Measurements from ENCODE around the gene GPM6B. TPM values are rescaled to one million over a fixed set of nuclear protein-coding genes. Genes with fewer than 3 reads are reported as not detected.

The GPM6B gene
- total RNA-seq, 2 experiments from 2014 or later = not detected

DNA sequence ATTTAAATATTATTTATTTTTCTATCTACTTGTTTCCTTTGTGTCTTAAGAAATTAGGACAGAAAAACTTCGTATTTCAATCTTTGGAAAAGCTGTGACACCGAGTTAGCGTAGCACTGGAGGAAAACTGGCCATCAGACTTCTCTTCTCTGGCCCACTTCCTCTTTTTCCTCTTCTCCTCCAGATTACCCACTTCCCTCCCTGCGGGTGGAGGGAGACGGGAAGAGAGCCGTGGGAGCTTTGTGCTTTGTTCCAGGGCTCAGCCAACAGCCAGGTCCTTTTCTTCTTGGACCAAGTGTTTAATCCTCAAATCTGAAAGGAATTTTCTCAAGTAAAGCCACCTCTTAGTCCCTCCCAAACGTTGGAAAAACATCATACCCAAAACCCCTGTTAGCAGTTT is 52.6 kb downstream of the GPM6B start:
- H3K27ac Mint-ChIP-seq = no peak overlapping the region
- TF ChIP-seq, protein P1, sequence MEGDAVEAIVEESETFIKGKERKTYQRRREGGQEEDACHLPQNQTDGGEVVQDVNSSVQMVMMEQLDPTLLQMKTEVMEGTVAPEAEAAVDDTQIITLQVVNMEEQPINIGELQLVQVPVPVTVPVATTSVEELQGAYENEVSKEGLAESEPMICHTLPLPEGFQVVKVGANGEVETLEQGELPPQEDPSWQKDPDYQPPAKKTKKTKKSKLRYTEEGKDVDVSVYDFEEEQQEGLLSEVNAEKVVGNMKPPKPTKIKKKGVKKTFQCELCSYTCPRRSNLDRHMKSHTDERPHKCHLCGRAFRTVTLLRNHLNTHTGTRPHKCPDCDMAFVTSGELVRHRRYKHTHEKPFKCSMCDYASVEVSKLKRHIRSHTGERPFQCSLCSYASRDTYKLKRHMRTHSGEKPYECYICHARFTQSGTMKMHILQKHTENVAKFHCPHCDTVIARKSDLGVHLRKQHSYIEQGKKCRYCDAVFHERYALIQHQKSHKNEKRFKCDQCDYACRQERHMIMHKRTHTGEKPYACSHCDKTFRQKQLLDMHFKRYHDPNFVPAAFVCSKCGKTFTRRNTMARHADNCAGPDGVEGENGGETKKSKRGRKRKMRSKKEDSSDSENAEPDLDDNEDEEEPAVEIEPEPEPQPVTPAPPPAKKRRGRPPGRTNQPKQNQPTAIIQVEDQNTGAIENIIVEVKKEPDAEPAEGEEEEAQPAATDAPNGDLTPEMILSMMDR (IDR thresholded peaks at IDR 0.05) = no peak
- no peaks in the 10 kb centered on the region for H3K9me3 Mint-ChIP-seq
- no peak overlapping the region for H3K4me3 Mint-ChIP-seq
- DNase-seq (no peak), ATAC-seq (no peak)
- intact Hi-C loops (cut with micrococcal nuclease) = no loop called here
- ChIA-PET CTCF (no interaction called here), POLR2A (no interaction called here)
- no peaks in the 10 kb centered on the region for H3K27me3 Mint-ChIP-seq
- H3K36me3 Mint-ChIP-seq (ENCODE audit: low read depth) = peaks cover 15% of the 10 kb centered on the region
- H3K4me1 Mint-ChIP-seq (ENCODE audit: low read depth) = peaks cover 2% of the 10 kb centered on the region

DNA sequence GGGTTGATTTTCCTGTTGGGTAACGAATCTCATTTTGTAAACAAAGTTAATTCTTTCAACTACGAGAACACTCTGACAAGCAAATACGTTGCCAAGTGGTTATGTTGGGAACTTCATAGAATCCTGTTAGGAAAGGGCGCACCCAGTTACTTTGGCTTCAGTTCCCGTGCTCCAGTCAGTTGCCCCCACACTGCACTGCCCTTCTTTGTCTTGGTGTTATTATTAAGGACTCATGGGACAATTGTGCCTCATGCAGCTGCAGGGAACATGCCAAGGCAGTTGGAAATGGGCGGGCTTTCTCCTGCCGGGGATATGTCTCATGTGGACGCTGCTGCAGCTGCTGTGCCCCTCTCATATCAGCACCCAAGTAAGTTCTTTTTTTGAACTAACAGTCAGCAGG is 53.4 kb downstream of the GPM6B start:
- Mint-ChIP-seq H3K27me3 (no peaks in the 10 kb centered on the region), H3K36me3 (ENCODE audit: low read depth) (peaks cover 17% of the 10 kb centered on the region)
- intact Hi-C loops (cut with micrococcal nuclease) = no loop called here

DNA sequence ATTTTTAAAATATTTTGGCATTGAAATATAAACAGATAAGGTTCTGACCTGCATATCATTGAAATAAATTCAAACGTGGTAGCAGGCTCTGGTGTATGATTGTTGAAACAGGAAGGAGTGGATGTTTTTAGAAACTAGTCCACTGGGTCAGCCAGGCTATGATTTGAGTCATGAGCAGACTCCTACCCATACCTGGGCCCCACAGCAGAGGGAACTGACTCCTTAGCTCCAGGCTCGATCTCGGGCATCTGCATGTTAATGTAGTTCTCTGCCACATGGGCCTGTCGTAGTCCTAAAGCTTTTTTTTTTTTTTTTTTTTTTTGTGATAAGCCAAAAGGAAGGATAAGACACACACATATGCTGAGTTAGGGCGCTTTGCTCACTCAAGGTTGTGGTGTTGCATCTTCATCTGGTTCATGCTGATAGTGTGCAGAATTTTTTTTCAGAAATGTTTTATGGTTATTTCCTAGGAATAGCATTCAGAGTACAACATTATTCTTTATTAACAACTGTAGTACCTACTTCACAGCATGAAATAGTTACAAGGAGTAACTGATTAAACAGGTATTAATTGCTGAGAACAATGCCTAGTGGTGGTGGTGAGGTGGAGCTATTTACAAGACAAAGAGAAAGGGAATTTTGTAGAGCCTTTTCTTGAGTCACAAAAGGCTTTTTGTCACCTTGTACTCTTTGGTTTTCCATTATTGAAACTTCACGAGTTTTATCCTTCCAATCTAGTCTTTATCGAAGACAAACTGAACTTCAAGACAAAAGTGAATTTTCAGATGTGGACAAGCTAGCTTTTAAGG is 55.1 kb downstream of the GPM6B start:
- CTCF ChIA-PET = interaction anchor here (1.4 to 1.8 kb wide), 2 partner anchors 11 to 270 kb away, joined by 4 to 5 read pairs; no protein-coding TSS in a partner anchor
- Mint-ChIP-seq H3K27me3 (no peaks in the 10 kb centered on the region), H3K9me3 (no peaks in the 10 kb centered on the region), H3K4me3 (no peak overlapping the region), H3K4me1 (ENCODE audit: low read depth) (peaks cover 2% of the 10 kb centered on the region), H3K36me3 (ENCODE audit: low read depth) (peaks cover 25% of the 10 kb centered on the region), H3K27ac (no peak overlapping the region)
- intact Hi-C loops (cut with micrococcal nuclease) = no loop called here
- DNase-seq (no peak), ATAC-seq (no peak)
- TF ChIP-seq, protein P1 (IDR thresholded peaks at IDR 0.05) = no peak
- POLR2A ChIA-PET = no interaction called here

More for the DNA sequence above, 53.4 kb downstream of the GPM6B start:
- DNase-seq (no peak), ATAC-seq (no peak)
- peaks cover 2% of the 10 kb centered on the region for H3K4me1 Mint-ChIP-seq (ENCODE audit: low read depth)
- ChIA-PET POLR2A (no interaction called here), CTCF (interaction anchor here (1.8 kb wide), 1 partner anchor 13 kb away, joined by 4 read pairs; no protein-coding TSS in a partner anchor)
- TF ChIP-seq, protein P1 (IDR thresholded peaks at IDR 0.05) = no peak
- no peak overlapping the region for H3K27ac Mint-ChIP-seq
- H3K4me3 Mint-ChIP-seq = no peak overlapping the region
- H3K9me3 Mint-ChIP-seq = no peaks in the 10 kb centered on the region

DNA sequence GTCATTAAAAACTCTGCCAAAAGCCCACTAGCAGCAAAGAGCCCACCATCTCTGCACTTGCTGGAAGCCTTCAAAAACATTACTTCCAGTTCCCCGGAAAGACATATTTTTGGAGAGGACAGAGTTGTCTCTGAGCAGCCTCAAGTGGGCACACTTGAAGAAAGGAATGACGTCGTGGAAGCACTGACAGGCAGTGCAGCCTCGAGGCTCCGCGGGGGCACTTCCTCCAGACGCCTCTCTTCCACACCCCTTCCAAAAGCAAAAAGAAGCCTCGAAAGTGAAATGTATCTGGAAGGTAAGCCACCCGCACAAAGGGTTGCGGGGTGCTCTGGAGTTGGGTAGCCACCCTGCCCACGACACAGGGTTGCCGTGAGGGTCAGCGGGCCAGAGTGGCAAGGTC is 56.5 kb downstream of the GPM6B start:
- TF ChIP-seq, protein P1 (IDR thresholded peaks at IDR 0.05) = no peak
- H3K36me3 Mint-ChIP-seq (ENCODE audit: low read depth) = peaks cover 21% of the 10 kb centered on the region
- H3K4me3 Mint-ChIP-seq = no peak overlapping the region

DNA sequence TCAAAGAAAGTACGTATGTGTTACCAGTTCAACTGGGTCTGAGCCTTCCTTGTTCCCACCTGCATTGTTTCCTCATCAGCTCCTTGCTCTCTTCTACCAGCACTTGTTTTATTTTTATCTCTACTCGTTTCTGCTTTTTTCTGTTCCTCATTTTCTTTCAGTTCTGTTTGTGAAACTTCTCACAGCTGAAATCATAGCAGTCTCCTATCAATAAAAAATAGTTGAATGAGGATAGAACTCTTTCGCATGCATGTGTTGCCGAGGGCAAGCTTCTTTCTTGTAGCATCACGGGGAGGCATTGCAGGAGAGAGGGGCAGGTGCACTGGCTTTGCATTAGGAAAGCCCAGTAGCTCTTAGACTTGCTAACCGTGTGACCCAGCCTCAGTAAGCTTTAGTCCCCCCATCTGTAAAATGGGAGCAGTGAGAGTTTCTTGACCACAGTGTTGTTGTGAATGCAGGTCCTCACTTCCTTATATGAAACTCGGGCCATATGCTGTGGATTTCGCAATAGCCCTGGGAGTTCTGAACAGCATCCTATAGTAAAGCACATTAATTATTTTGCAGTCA is 57.7 kb downstream of the GPM6B start:
- Mint-ChIP-seq H3K9me3 (no peaks in the 10 kb centered on the region), H3K36me3 (ENCODE audit: low read depth) (peaks cover 20% of the 10 kb centered on the region), H3K4me1 (ENCODE audit: low read depth) (peaks cover 12% of the 10 kb centered on the region), H3K27ac (peak overlapping the region; percentile 8), H3K4me3 (no peak overlapping the region), H3K27me3 (no peaks in the 10 kb centered on the region)
- intact Hi-C loops (cut with micrococcal nuclease) = loop anchor here (10.0 kb wide), 1 partner anchor 254 kb away; no protein-coding TSS in a partner anchor
- ATAC-seq (no peak), DNase-seq (no peak)
- ChIA-PET CTCF (no interaction called here), POLR2A (no interaction called here)
- TF ChIP-seq, protein P1 (IDR thresholded peaks at IDR 0.05) = no peak

More for the DNA sequence above, 56.5 kb downstream of the GPM6B start:
- Mint-ChIP-seq H3K4me1 (ENCODE audit: low read depth) (peaks cover 3% of the 10 kb centered on the region), H3K27ac (no peak overlapping the region), H3K9me3 (no peaks in the 10 kb centered on the region), H3K27me3 (no peaks in the 10 kb centered on the region)
- DNase-seq = no peak
- POLR2A ChIA-PET = interaction anchor here (0.6 kb wide), 1 partner anchor 386 kb away, joined by 3 read pairs; no protein-coding TSS in a partner anchor
- CTCF ChIA-PET = no interaction called here
- ATAC-seq = no peak
- intact Hi-C loops (cut with micrococcal nuclease) = no loop called here

Measured in activated CD8-positive, alpha-beta T cell treated with anti-CD3 and anti-CD28 coated beads for 36 hours (primary cell).